Right renal pelvis (tissue), 4 donors: ENCODE measurements around the gene CAMSAP1. TPM values are rescaled to one million over a fixed set of nuclear protein-coding genes. Genes with fewer than 3 reads are reported as not detected.
"Not testable (repeated sequence)": the region's sequence is repeated elsewhere in the genome, so short reads cannot be mapped to it uniquely, and the experiment has no call there.

Experiments used
- DNase-seq, 4 donors: peaks; one replicate each; pipeline ENCODE4 v3.0.0-alpha.2; 2013; ENCODE audit warnings: low read depth in 4 of 4, low spot score in 3 of 4, missing footprints in 1 of 4
- polyA plus RNA-seq, 4 donors: library from polyadenylated mRNA; unstranded; fragments of 120-200 nt; gene quantifications; one replicate each; pipeline ENCODE4 v1.2.1, GENCODE V29; 2013; ENCODE audit not compliant: insufficient read length in 4 of 4

Gene CAMSAP1
- 10 to 100 TPM; 23.7 to 24.9 (median 24.2) TPM for polyA plus RNA-seq

GRCh38 chr9:135907431-135908092 is at the start of gene CAMSAP1:
Gene CAMSAP1 (minus strand): TSS chr9:135907546. CDS start chr9:135907159, 387 bp downstream.
- DNase-seq = peak; percentile 81 to 91 (median 85)

GRCh38 chr9:135956802-135957174 is 49.4 kb upstream of the CAMSAP1 start:
- no peak for DNase-seq

- DNase-seq = no peak
Observed at GRCh38 chr9:135955934-135956801, 48.8 kb upstream of the CAMSAP1 start.

GRCh38 chr9:135952664-135953206 is 45.4 kb upstream of the CAMSAP1 start:
- no peak for DNase-seq

DNA sequence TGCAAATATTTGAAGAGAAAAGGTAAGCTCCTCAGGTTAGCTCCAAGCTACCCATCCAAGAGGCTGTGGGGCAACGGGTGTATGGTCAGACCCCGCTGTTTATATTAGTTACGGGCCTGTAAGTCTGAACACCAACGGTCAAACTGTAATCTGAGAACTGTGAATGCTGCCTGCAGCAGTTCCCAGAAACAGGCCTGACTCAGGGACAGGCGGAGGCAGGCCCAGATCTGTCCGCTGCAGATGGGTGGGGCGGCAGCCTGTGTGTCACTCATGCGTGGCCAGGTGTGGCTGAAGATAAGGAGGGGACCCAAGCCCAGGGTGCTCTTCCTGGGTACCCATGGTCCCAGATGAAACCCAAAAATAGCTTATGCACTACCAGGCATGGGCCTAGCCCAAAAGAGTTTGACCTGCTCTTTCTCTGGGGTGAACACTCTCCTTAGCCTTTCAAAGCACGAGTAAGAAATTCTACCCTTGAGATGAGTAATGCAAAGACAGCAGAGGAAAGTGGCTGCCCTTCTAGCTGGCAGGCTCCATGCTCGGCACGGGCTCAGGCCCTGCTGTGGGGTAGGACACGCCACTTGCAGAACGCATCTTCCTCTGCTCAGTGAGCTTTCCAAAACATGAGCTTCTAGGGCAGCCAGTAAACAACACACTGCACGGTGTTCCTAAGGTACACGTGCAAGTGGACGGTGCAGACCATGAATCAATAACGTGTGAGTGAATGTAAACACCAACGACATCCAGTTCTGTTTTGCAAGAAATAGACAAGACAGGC is 44.7 kb upstream of the CAMSAP1 start:
- peak in 1 of 4 donors; percentile 25 for DNase-seq

GRCh38 chr9:135951310-135951709 is 44.0 kb upstream of the CAMSAP1 start:
- DNase-seq = not testable (repeated sequence)

DNA sequence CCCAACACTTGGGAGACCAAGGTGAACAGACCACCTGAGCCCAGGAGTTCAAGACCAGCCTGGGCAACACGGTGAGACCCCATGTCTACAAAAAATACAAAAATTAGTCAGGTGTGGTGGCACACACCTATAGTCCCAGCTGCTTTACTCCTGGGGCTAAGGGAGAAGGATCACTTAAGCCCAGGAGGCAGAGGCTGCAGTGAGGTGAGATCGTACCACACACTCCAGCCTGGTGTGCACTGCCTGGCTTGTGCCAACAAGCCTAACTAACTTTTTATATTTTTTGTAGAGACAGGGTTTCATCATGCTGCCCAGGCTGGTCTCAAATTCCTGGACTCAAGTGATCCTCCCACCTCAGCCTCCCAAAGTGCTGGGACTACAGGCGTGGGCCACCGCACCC is 43.5 kb upstream of the CAMSAP1 start:
- DNase-seq = not testable (repeated sequence)

DNA sequence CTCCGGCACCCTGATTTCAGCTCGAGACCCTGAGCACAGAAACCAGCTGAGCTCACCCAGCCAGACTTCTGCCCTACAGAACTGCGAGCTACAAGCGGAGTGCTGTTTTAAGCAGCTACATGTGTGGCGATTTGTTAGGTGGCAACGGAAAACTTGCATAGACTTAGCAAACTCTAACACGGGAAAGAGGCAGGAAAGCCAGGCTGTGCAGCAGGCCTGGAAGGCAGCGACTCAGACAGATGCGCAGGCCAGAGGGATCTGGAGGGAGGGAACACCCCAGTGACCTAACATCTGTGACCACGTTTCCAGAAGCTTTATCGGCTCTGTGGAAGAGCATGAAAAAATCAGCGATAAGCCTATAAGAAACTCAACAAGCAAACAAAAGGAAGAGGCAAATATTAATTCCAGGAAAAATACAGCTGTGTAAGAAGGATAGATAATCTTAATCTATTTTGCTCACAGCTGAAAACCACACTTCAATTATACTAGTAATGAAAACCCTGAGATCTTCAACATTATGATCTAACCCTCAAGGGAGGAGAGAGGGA is 42.9 kb upstream of the CAMSAP1 start:
- DNase-seq = no peak

- DNase-seq = no peak
Observed at GRCh38 chr9:135949501-135950134, 42.3 kb upstream of the CAMSAP1 start.

- DNase-seq = no peak
Observed at GRCh38 chr9:135948968-135949367, 41.6 kb upstream of the CAMSAP1 start.

DNA sequence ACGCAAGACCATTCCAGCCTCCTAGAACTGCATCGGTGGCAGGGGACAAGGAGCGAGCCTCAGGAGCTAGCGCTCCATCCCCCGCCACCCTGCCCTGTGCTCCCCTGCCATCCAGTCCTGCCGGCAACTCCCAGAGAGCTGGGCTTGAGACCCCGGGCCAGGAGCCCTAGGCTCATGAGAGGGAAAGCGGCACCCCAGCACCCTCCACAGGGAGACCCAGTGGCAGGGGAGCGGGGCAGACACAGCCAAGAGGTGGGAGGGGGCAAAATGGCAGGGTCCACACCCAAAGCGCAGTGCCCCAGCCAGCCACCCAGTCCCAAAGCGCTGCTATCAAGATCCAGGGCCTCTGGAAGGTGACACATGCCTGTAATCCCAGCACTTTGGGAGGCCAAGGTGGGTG is 41.1 kb upstream of the CAMSAP1 start:
- no peak for DNase-seq

DNA sequence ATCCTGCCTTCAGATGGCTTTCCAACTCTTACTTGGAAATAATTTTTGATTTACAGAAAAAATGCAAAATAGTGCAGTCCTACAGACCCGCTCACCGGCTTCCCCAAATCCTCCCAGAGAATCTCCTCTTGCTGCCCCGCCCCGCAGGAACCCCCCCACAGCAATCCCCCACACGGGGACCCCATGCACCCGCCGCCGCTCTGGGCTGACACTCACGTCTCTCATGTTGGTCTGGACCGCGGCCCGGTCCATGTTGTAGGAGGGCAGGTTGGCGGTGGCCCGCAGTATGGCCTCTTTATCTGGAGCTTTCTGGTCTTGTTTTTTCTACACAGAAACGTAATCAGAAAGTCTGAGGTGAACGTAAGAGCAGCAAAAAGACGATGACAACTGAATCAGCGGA is 40.2 kb upstream of the CAMSAP1 start:
- DNase-seq = no peak

GRCh38 chr9:135947105-135947504 is 39.8 kb upstream of the CAMSAP1 start:
- DNase-seq = not testable (repeated sequence)

- no peak for DNase-seq
Observed at GRCh38 chr9:135946392-135946994, 39.1 kb upstream of the CAMSAP1 start.

GRCh38 chr9:135945969-135946368 is 38.6 kb upstream of the CAMSAP1 start:
- DNase-seq = no peak

DNA sequence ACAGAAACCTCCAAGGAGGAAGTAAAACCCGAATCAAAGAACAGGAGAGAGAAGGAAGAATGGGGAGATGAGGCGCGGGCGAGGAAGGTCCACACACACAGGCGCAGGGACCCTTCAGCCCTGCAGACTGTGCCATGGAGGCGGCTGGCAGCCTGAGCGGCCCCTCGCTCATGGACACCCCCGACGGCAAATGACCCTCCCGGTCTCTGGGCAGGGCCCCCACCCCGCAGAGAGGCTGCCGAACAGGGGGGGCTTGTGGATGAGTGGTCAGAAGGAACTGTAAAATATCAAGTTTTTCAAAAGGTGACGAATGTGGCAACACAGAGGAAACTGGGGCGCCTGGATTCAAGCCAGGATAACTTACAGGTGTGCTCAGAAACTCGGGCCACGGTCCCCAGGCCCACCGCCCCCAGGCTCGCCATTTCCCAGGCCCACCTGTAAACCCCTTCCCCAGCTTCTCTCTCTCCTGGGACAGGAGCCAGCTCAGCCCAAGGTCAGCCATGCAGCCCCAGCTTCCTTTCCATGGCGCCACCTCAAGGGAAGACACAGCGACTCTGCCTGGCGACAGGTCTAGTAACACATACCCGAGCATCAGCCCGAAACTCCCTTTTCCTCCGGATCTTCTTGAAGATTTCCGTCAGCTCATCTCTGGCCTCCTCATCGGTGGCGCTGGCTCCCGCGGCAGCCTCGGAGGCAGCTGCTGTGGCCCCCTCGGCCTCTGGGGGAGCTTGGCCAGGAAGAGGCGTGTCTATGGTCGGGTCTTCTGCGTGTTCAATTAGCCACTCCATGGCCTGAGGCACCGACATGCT is 37.3 kb upstream of the CAMSAP1 start:
- DNase-seq = no peak

- not testable (repeated sequence) for DNase-seq
Observed at GRCh38 chr9:135943604-135944003, 36.3 kb upstream of the CAMSAP1 start.

- DNase-seq = no peak
Observed at GRCh38 chr9:135941288-135941995, 34.1 kb upstream of the CAMSAP1 start.
